Endothelial cell of umbilical vein (primary cell): Measurements from ENCODE around the gene MAP1LC3B. TPM values are rescaled to one million over a fixed set of nuclear protein-coding genes. Genes with fewer than 3 reads are reported as not detected.
A peak's percentile ranks its signal among the peaks of the same experiment; 100 is the strongest.

Experiments
- BruUV-seq: library from RNA; stranded (reverse); fragments of 400-500 nt; replicated peaks from 2 replicates; lab custom pipeline; 2021; lab: Mats Ljungman, UMichigan
- CTCF ChIA-PET: fragments of 300-600, 350-600 bp; sonication (Branson Sonifier 250); formaldehyde crosslinking; loops from one replicate; lab custom pipeline; 2021; ENCODE audit warnings: antibody characterized with exemption, inconsistent platforms; lab: Charles Lee
- POLR2A ChIA-PET: fragments of 300-600, 350-600 bp; sonication (Branson Sonifier 250); formaldehyde crosslinking; loops from one replicate; lab custom pipeline; 2021; ENCODE audit warnings: antibody characterized with exemption, inconsistent platforms; lab: Charles Lee
- DNase-seq: peaks from one replicate; pipeline ENCODE4 v3.0.0-alpha.2; 2011; ENCODE audit warnings: low read depth, low spot score
- FAIRE-seq: peaks from 2 replicates; lab custom pipeline; 2011; peaks lifted over from hg19 to GRCh38; lab: Jason Lieb, UNC
- H2AFZ ChIP-seq: 2 replicates; pipeline ENCODE4 v1.6.0; 2012; ENCODE audit warnings: low read depth, low read length, control low read depth, inconsistent platforms
- H3K27ac ChIP-seq: 2 replicates; pipeline ENCODE4 v1.5.1; 2011; ENCODE audit warnings: low read depth, mild to moderate bottlenecking, control low read depth, low read length, moderate library complexity; ENCODE audit not compliant: insufficient read depth
- H3K27me3 ChIP-seq, 2 experiments: 2 replicates each; pipeline versions ENCODE4 v1.6.0 to v1.6.1; 2011; ENCODE audit warnings: low read length in 2 of 2, mixed read lengths in 1 of 2; ENCODE audit not compliant: control insufficient read depth in 2 of 2, insufficient read depth in 2 of 2
- H3K36me3 ChIP-seq, 2 experiments: 2 replicates in 1 of 2; 3 replicates in 1 of 2; pipeline ENCODE4 v1.5.1; 2011; ENCODE audit warnings: low read length in 2 of 2, mild to moderate bottlenecking in 1 of 2, moderate library complexity in 1 of 2; ENCODE audit not compliant: control insufficient read depth in 2 of 2, insufficient read depth in 2 of 2; ENCODE audit errors: extremely low read depth in 1 of 2
- H3K4me1 ChIP-seq: 3 replicates; pipeline ENCODE4 v1.5.1; 2011; ENCODE audit warnings: mild to moderate bottlenecking, low read length; ENCODE audit not compliant: control insufficient read depth, insufficient read depth; ENCODE audit errors: extremely low read depth
- H3K4me2 ChIP-seq: 2 replicates; pipeline ENCODE4 v1.6.1; 2011; ENCODE audit warnings: low read length, control low read depth, mixed read lengths; ENCODE audit not compliant: insufficient read depth
- H3K4me3 ChIP-seq, 3 experiments: fragments of 200-600 bp in 1 of 3; sonication (generic), shearing (Covaris generic) in 1 of 3; replicated peaks in 1 of 3; 2 replicates each; pipeline ENCODE4 v1.5.1; 2011 to 2016; ENCODE audit warnings: control low read depth in 3 of 3, low read length in 3 of 3, mild to moderate bottlenecking in 2 of 3, inconsistent platforms in 1 of 3, low read depth in 1 of 3, moderate library complexity in 1 of 3; ENCODE audit not compliant: insufficient read depth in 1 of 3
- H3K79me2 ChIP-seq: 2 replicates; pipeline ENCODE4 v1.6.0; 2012; ENCODE audit warnings: low read length, inconsistent platforms; ENCODE audit not compliant: control insufficient read depth, insufficient read depth
- H3K9ac ChIP-seq: replicated peaks from 2 replicates; pipeline ENCODE3; 2011; ENCODE audit warnings: low read length, control low read depth; ENCODE audit not compliant: insufficient read depth; ENCODE audit errors: extremely low read depth
- H3K9me1 ChIP-seq: replicated peaks from 3 replicates; pipeline ENCODE4 v1.6.0; 2011; ENCODE audit warnings: mild to moderate bottlenecking, low read length; ENCODE audit not compliant: control insufficient read depth, insufficient read depth; ENCODE audit errors: extremely low read depth
- H3K9me3 ChIP-seq: replicated peaks from 2 replicates; pipeline ENCODE4 v1.5.1; 2012; ENCODE audit warnings: low read length, inconsistent platforms; ENCODE audit not compliant: control insufficient read depth, insufficient read depth
- H4K20me1 ChIP-seq: replicated peaks from 2 replicates; pipeline ENCODE3; 2011; ENCODE audit warnings: mild to moderate bottlenecking, low read length; ENCODE audit not compliant: control insufficient read depth, insufficient read depth; ENCODE audit errors: extremely low read depth
- EZH2 ChIP-seq: IDR thresholded peaks from 2 replicates; pipeline ENCODE4 v1.6.1; 2012; ENCODE audit warnings: borderline replicate concordance, low read depth, mild to moderate bottlenecking, moderate library complexity, low read length, inconsistent platforms; ENCODE audit not compliant: severe bottlenecking
- FOS ChIP-seq: IDR thresholded peaks from 2 replicates; pipeline ENCODE4 v1.6.1; 2011; ENCODE audit warnings: mild to moderate bottlenecking, low read length, moderate library complexity, borderline replicate concordance; ENCODE audit not compliant: insufficient read depth
- GATA2 ChIP-seq: IDR thresholded peaks from 2 replicates; pipeline ENCODE4 v1.7.0; 2011; ENCODE audit warnings: low read depth, mild to moderate bottlenecking, moderate library complexity, mixed read lengths, low read length; ENCODE audit not compliant: insufficient read length, insufficient read depth
- JUN ChIP-seq: IDR thresholded peaks from 2 replicates; pipeline ENCODE4 v1.6.1; 2011; ENCODE audit warnings: borderline replicate concordance, low read depth; ENCODE audit not compliant: insufficient read length, insufficient read depth
- MAX ChIP-seq: IDR thresholded peaks from 2 replicates; pipeline ENCODE4 v1.6.1; 2011; ENCODE audit not compliant: insufficient read depth, insufficient read length
- MYC ChIP-seq: IDR thresholded peaks from one replicate; pipeline ENCODE4 v1.6.1; 2011; ENCODE audit warnings: mild to moderate bottlenecking, low read depth, low read length
- POLR2A ChIP-seq: IDR thresholded peaks from 2 replicates; pipeline ENCODE4 v1.6.1; 2012; ENCODE audit warnings: low read depth, mild to moderate bottlenecking, control low read depth, low read length
- POLR2AphosphoS5 ChIP-seq: IDR thresholded peaks from 2 replicates; pipeline ENCODE4 v1.6.1; 2012; ENCODE audit warnings: low read depth, mild to moderate bottlenecking, control low read depth, low read length, moderate library complexity; ENCODE audit not compliant: insufficient read depth
- dilution Hi-C: fragments of 300-500 bp; cut with MboI; formaldehyde crosslinking; loops from one replicate; pipeline ENCODE4 v1.15.0; 2019; ENCODE audit warnings: low sequenced_read_pairs; ENCODE audit not compliant: extremely low pct_ligation_motif_present
- intact Hi-C: fragments of 100-400 bp; cut with micrococcal nuclease; formaldehyde crosslinking; loops from one replicate; pipeline ENCODE4 v1.10.0; 2022
- polyA plus RNA-seq, 4 experiments: library from polyadenylated mRNA; depleted of rRNA in 3 of 4; stranded (reverse) in 3 of 4; unstranded in 1 of 4; fragments of >200 nt; gene quantifications; 2 replicates each; pipeline versions ENCODE4 v1.2.1 to v1.2.3, GENCODE V29; 2011 to 2012; ENCODE audit warnings: missing spikeins in 1 of 4
- total RNA-seq: library from RNA; stranded (reverse); gene quantifications from 2 replicates; pipeline ENCODE4 v1.2.3, GENCODE V29; 2021
- TF ChIP-seq, protein P1 (sequence below), 2 donors: IDR thresholded peaks; 1 replicate in 1 of 2; 2 replicates in 1 of 2; pipeline ENCODE4 v1.5.1; 2011; ENCODE audit warnings: low read length in 2 of 2, mild to moderate bottlenecking in 2 of 2, moderate library complexity in 2 of 2, control low read depth in 1 of 2, inconsistent platforms in 1 of 2, low read depth in 1 of 2; ENCODE audit not compliant: insufficient read depth in 1 of 2; ENCODE audit errors: extremely low read depth in 1 of 2

MAP1LC3B gene
- total and polyA plus RNA-seq, 2 donors (not counting 3 experiments of a cell fraction or from before 2014, with no cell fraction given) = 40.7 to 99.9 TPM

DNA sequence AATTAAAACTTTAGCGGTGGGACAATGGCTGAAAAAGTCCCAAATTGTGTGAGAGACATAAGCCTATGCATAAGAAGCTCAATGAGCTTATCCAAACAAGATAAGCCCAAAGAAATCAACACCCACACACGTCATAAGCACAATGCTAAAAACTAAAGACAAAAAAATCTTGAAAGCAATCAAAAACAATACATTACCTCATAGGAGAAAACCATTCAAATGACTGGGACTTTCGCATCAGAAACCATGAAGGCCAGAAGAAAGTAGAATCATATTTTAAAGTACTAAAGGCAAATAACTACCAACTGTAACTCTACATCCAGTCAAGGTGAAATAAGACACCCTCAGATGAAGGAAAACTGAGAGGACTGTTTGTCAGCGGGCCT, 50.4 kb downstream of the MAP1LC3B start:
- ChIA-PET POLR2A (no interaction called here), CTCF (no interaction called here)
- H3K9me1 ChIP-seq = no peaks in the 10 kb centered on the region
- DNase-seq (no peak), FAIRE-seq (peak; percentile 42)
- H3K9me3 ChIP-seq = no peaks in the 10 kb centered on the region
- dilution Hi-C loops = no loop called here
- intact Hi-C loops = no loop called here
- no peaks in the 10 kb centered on the region for H3K27me3 ChIP-seq
- BruUV-seq = no TSS peak
- H3K4me2 ChIP-seq = no peak overlapping the region
- H3K4me1 ChIP-seq = no peaks in the 10 kb centered on the region
- H3K36me3 ChIP-seq = peaks cover 0 to 3% of the 10 kb centered on the region in 2 experiments
- no peak overlapping the region for H3K4me3 ChIP-seq
- no peak overlapping the region for H3K9ac ChIP-seq
- TF ChIP-seq POLR2AphosphoS5 (no peak), MAX (no peak), EZH2 (no peak), JUN (no peak), GATA2 (no peak), MYC (no peak), POLR2A (no peak), FOS (no peak)
- TF ChIP-seq, protein P1, sequence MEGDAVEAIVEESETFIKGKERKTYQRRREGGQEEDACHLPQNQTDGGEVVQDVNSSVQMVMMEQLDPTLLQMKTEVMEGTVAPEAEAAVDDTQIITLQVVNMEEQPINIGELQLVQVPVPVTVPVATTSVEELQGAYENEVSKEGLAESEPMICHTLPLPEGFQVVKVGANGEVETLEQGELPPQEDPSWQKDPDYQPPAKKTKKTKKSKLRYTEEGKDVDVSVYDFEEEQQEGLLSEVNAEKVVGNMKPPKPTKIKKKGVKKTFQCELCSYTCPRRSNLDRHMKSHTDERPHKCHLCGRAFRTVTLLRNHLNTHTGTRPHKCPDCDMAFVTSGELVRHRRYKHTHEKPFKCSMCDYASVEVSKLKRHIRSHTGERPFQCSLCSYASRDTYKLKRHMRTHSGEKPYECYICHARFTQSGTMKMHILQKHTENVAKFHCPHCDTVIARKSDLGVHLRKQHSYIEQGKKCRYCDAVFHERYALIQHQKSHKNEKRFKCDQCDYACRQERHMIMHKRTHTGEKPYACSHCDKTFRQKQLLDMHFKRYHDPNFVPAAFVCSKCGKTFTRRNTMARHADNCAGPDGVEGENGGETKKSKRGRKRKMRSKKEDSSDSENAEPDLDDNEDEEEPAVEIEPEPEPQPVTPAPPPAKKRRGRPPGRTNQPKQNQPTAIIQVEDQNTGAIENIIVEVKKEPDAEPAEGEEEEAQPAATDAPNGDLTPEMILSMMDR (IDR thresholded peaks at IDR 0.05; ENCODE audit: extremely low read depth in 1 of 2, insufficient read depth in 1 of 2, low read depth in 1 of 2, low read length in 2 of 2) = no peak
- no peak overlapping the region for H2AFZ ChIP-seq
- peaks cover 4% of the 10 kb centered on the region for H3K79me2 ChIP-seq
- H3K27ac ChIP-seq = no peak overlapping the region
- no peaks in the 10 kb centered on the region for H4K20me1 ChIP-seq
